Astrocyte of the cerebellum (primary cell): ENCODE results near the gene USB1.

ENCODE experiments used
- DNase-seq: peaks from one replicate; pipeline ENCODE4 v3.0.0-alpha.2; 2011; ENCODE audit warnings: low read depth
- H3K4me3 ChIP-seq: 2 replicates; pipeline ENCODE4 v1.5.1; 2011; ENCODE audit warnings: mild to moderate bottlenecking, low read depth, low read length, moderate library complexity
- CTCF ChIP-seq: IDR thresholded peaks from 2 replicates; pipeline ENCODE4 v1.5.1; 2012; ENCODE audit warnings: low read length, low read depth, moderate library complexity, mild to moderate bottlenecking; ENCODE audit errors: missing control alignments
- in situ Hi-C: cut with HindIII; loops from 2 replicates; pipeline ENCODE4 v1.10.0; 2017; ENCODE audit warnings: low sequenced_read_pairs

The USB1 gene

GRCh38 chr16:57984443-57985203 is 16.6 kb upstream of the USB1 start:
- peak overlapping the region; percentile 50 for H3K4me3 ChIP-seq
- no peak for TF ChIP-seq CTCF
- peak; percentile 38 for DNase-seq
- in situ Hi-C loops: loop anchor here (5.0 to 25.0 kb wide), 4 partner anchors 42 to 410 kb away; no protein-coding TSS in a partner anchor

- in situ Hi-C loops: loop anchor here (5.0 to 25.0 kb wide), 4 partner anchors 43 to 411 kb away; no protein-coding TSS in a partner anchor
- TF ChIP-seq CTCF: no peak
- no peak for DNase-seq
- peak overlapping the region; percentile 50 for H3K4me3 ChIP-seq
Measured at GRCh38 chr16:57985204-57986181, 15.7 kb upstream of the USB1 start.

- no peak for TF ChIP-seq CTCF
- DNase-seq: no peak
- in situ Hi-C loops: loop anchor here (5.0 to 25.0 kb wide), 4 partner anchors 44 to 411 kb away; no protein-coding TSS in a partner anchor
Measured at GRCh38 chr16:57986196-57986595, 15.0 kb upstream of the USB1 start.

GRCh38 chr16:57987441-57988177 is 13.6 kb upstream of the USB1 start:
- TF ChIP-seq CTCF: no peak
- no peak for DNase-seq
- H3K4me3 ChIP-seq: no peak overlapping the region
- in situ Hi-C loops: loop anchor here (5.0 to 25.0 kb wide), 4 partner anchors 45 to 413 kb away; no protein-coding TSS in a partner anchor

More at GRCh38 chr16:57986196-57986595, 15.0 kb upstream of the USB1 start:
- H3K4me3 ChIP-seq: no peak overlapping the region

- in situ Hi-C loops: loop anchor here (5.0 to 25.0 kb wide), 4 partner anchors 47 to 414 kb away; no protein-coding TSS in a partner anchor
- no peak overlapping the region for H3K4me3 ChIP-seq
- no peak for DNase-seq
- TF ChIP-seq CTCF: no peak
Measured at GRCh38 chr16:57988929-57989328, 12.3 kb upstream of the USB1 start.
